HEK293 (cell line): ENCODE data around the gene CHFR.

Experiments
- ZNF23 ChIP-seq: fragments of 450-650 bp; formaldehyde crosslinking; IDR thresholded peaks from 2 replicates; pipeline ENCODE4 v1.5.1; 2016; ENCODE audit warnings: missing biosample characterization, missing genetic modification characterization, borderline replicate concordance
- TF ChIP-seq, protein P1 (sequence below): fragments of 450-650 bp; formaldehyde crosslinking; IDR thresholded peaks from 2 replicates; pipeline ENCODE4 v1.5.1; 2016; ENCODE audit warnings: missing biosample characterization, missing genetic modification characterization

DNA sequence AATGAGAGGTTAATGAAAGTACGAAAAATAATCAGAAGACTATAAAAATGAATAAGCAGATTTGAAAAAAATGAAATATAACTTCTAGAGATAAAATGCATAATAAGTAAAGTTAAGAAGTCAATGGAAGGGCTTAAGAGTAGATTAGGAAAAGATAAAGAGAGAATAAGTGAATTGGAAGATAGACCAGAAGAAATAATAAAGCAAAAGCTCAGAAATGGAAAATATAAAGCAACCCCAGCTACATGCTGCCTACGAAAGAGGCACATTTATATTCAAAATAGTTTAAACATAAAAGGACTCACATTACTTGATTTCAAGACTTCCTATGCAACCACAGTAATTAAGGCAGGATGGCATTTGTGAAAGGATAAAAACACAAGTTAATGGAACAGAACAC, 48.8 kb upstream of the CHFR start:
- TF ChIP-seq, protein P1, sequence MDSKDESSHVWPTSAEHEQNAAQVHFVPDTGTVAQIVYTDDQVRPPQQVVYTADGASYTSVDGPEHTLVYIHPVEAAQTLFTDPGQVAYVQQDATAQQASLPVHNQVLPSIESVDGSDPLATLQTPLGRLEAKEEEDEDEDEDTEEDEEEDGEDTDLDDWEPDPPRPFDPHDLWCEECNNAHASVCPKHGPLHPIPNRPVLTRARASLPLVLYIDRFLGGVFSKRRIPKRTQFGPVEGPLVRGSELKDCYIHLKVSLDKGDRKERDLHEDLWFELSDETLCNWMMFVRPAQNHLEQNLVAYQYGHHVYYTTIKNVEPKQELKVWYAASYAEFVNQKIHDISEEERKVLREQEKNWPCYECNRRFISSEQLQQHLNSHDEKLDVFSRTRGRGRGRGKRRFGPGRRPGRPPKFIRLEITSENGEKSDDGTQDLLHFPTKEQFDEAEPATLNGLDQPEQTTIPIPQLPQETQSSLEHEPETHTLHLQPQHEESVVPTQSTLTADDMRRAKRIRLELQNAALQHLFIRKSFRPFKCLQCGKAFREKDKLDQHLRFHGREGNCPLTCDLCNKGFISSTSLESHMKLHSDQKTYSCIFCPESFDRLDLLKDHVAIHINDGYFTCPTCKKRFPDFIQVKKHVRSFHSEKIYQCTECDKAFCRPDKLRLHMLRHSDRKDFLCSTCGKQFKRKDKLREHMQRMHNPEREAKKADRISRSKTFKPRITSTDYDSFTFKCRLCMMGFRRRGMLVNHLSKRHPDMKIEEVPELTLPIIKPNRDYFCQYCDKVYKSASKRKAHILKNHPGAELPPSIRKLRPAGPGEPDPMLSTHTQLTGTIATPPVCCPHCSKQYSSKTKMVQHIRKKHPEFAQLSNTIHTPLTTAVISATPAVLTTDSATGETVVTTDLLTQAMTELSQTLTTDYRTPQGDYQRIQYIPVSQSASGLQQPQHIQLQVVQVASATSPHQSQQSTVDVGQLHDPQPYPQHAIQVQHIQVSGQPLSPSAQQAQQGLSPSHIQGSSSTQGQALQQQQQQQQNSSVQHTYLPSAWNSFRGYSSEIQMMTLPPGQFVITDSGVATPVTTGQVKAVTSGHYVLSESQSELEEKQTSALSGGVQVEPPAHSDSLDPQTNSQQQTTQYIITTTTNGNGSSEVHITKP (tag by site-specific recombination), result no peak
- TF ChIP-seq ZNF23 (tag by site-specific recombination), result no peak
